WTC11 (cell line): ENCODE data around the gene PMF1. TPM values are rescaled to one million over a fixed set of nuclear protein-coding genes. Genes with fewer than 3 reads are reported as not detected.

Source experiments
- ELF4 ChIP-seq: sonication (generic); formaldehyde crosslinking; IDR thresholded peaks from 2 replicates; pipeline ENCODE4 v1.8.1; 2022; ENCODE audit warnings: low read depth, mild to moderate bottlenecking, moderate library complexity, missing genetic modification reagents
- ETV6 ChIP-seq: sonication (generic); formaldehyde crosslinking; IDR thresholded peaks from 2 replicates; pipeline ENCODE4 v1.8.1; 2022; ENCODE audit warnings: mild to moderate bottlenecking, missing genetic modification reagents
- JUN ChIP-seq: sonication (generic); formaldehyde crosslinking; IDR thresholded peaks from 2 replicates; pipeline ENCODE4 v1.8.0; 2023; ENCODE audit warnings: mild to moderate bottlenecking, missing genetic modification reagents
- MXD4 ChIP-seq: fragments of 250-450 bp; sonication (Bioruptor Pico); IDR thresholded peaks from 2 replicates; pipeline ENCODE4 v1.8.0; 2021; ENCODE audit warnings: mild to moderate bottlenecking, moderate library complexity, borderline replicate concordance
- NFYB ChIP-seq: sonication (generic); formaldehyde crosslinking; conservative IDR thresholded peaks from 2 replicates; pipeline ENCODE4 v1.8.0; 2022; ENCODE audit warnings: low read depth, missing genetic modification reagents
- OVOL2 ChIP-seq: fragments of 250-450 bp; sonication (Bioruptor Pico); IDR thresholded peaks from 2 replicates; pipeline ENCODE4 v1.9.0; 2021; ENCODE audit warnings: mild to moderate bottlenecking, borderline replicate concordance
- SMAD3 ChIP-seq: sonication (generic); formaldehyde crosslinking; IDR thresholded peaks from 2 replicates; pipeline ENCODE4 v1.8.0; 2022; ENCODE audit warnings: missing genetic modification reagents, mild to moderate bottlenecking, borderline replicate concordance
- TCF7 ChIP-seq: sonication (generic); formaldehyde crosslinking; IDR thresholded peaks from 2 replicates; pipeline ENCODE4 v1.8.0; 2022; ENCODE audit warnings: mild to moderate bottlenecking, low read depth, missing genetic modification reagents, moderate library complexity
- ZBTB21 ChIP-seq: sonication (generic); formaldehyde crosslinking; IDR thresholded peaks from 2 replicates; pipeline ENCODE4 v1.8.1; 2023; ENCODE audit warnings: mild to moderate bottlenecking, missing genetic modification reagents, borderline replicate concordance
- ZNF121 ChIP-seq: sonication (generic); formaldehyde crosslinking; IDR thresholded peaks from 2 replicates; pipeline ENCODE4 v1.8.0; 2023; ENCODE audit warnings: missing genetic modification reagents
- ZNF219 ChIP-seq: sonication (generic); formaldehyde crosslinking; IDR thresholded peaks from 2 replicates; pipeline ENCODE4 v1.8.0; 2023; ENCODE audit warnings: missing genetic modification reagents, mild to moderate bottlenecking, borderline replicate concordance
- ZNF232 ChIP-seq: sonication (generic); formaldehyde crosslinking; IDR thresholded peaks from 2 replicates; pipeline ENCODE4 v1.8.0; 2022; ENCODE audit warnings: mild to moderate bottlenecking, missing genetic modification reagents
- ZNF416 ChIP-seq: fragments of 250-450 bp; sonication (Bioruptor Pico); IDR thresholded peaks from 2 replicates; pipeline ENCODE4 v1.9.0; 2021; ENCODE audit warnings: mild to moderate bottlenecking, inconsistent platforms
- total RNA-seq: library from RNA; stranded (reverse); gene quantifications from 3 replicates; pipeline ENCODE4 v1.2.3, GENCODE V29; 2021
- TF ChIP-seq, protein P1 (sequence below): fragments of 250-450 bp; sonication (Bioruptor Pico); IDR thresholded peaks from 2 replicates; pipeline ENCODE4 v1.9.0; 2021; ENCODE audit warnings: mild to moderate bottlenecking
- TF ChIP-seq, protein P2 (sequence below): sonication (generic); formaldehyde crosslinking; IDR thresholded peaks from 2 replicates; pipeline ENCODE4 v1.8.1; 2022; ENCODE audit warnings: mild to moderate bottlenecking, missing genetic modification reagents, moderate library complexity, borderline replicate concordance
- TF ChIP-seq, protein P3 (sequence below): fragments of 250-450 bp; sonication (Bioruptor Pico); conservative IDR thresholded peaks from 2 replicates; pipeline ENCODE4 v1.9.0; 2021; ENCODE audit warnings: mild to moderate bottlenecking
- TF ChIP-seq, protein P4 (sequence below): sonication (generic); formaldehyde crosslinking; IDR thresholded peaks from 2 replicates; pipeline ENCODE4 v1.8.1; 2023; ENCODE audit warnings: mild to moderate bottlenecking, missing genetic modification reagents
- TF ChIP-seq, protein P5 (sequence below): sonication (generic); formaldehyde crosslinking; IDR thresholded peaks from 2 replicates; pipeline ENCODE4 v1.8.0; 2023; ENCODE audit warnings: missing genetic modification reagents
- TF ChIP-seq, protein P6 (sequence below): sonication (generic); formaldehyde crosslinking; IDR thresholded peaks from 2 replicates; pipeline ENCODE4 v1.8.1; 2023; ENCODE audit warnings: mild to moderate bottlenecking, missing genetic modification reagents, moderate library complexity
- TF ChIP-seq, protein P7 (sequence below): sonication (generic); formaldehyde crosslinking; IDR thresholded peaks from 2 replicates; pipeline ENCODE4 v1.8.0; 2022; ENCODE audit warnings: mild to moderate bottlenecking, missing genetic modification reagents
- TF ChIP-seq, protein P8 (sequence below): sonication (generic); formaldehyde crosslinking; IDR thresholded peaks from 2 replicates; pipeline ENCODE4 v1.8.1; 2022; ENCODE audit warnings: mild to moderate bottlenecking, moderate library complexity, missing genetic modification reagents
- TF ChIP-seq, protein P9 (sequence below): sonication (generic); formaldehyde crosslinking; IDR thresholded peaks from 2 replicates; pipeline ENCODE4 v1.8.0; 2023; ENCODE audit warnings: mild to moderate bottlenecking, missing genetic modification reagents

PMF1 gene
- total RNA-seq, 1 experiment from 2014 or later, result 129 TPM

DNA sequence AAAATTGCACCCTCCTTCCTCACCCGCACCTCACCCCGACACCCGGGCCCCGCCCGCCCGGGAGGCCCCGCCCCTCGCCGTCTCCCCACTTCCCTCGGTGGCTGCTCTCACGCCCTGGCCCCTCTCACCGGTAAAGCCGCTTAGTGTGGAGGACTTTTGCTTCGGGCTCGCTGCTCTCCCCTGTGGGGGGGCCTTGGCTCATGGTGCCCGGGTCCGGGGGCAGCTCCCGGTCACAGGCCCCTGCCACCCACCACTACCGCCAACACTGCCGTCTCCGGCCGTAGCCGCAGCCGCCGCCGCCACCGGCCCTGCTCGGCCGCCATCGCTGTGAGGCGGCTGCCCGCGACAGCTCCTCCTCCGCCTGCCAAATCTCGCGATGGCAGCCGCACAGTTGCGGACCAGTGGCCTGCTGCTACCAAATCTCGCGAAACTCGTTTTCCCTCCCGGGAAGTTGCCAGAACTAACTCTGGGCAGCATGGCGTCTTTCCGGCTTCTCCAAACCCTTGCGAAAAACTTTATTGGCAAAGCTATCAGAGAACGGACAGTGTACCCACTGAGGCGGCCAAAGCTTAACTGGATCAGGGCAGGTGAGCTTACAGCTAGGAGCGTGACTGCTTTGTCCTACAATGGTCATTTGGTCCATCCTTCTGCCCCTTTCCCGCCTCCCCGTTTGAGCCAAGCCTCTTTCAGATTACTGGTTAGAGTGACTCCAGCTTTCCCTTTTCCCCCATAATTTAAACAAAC is 69.8 kb downstream of the PMF1 start, which contains the start of gene SMG5 (continued):
- TF ChIP-seq, protein P1, sequence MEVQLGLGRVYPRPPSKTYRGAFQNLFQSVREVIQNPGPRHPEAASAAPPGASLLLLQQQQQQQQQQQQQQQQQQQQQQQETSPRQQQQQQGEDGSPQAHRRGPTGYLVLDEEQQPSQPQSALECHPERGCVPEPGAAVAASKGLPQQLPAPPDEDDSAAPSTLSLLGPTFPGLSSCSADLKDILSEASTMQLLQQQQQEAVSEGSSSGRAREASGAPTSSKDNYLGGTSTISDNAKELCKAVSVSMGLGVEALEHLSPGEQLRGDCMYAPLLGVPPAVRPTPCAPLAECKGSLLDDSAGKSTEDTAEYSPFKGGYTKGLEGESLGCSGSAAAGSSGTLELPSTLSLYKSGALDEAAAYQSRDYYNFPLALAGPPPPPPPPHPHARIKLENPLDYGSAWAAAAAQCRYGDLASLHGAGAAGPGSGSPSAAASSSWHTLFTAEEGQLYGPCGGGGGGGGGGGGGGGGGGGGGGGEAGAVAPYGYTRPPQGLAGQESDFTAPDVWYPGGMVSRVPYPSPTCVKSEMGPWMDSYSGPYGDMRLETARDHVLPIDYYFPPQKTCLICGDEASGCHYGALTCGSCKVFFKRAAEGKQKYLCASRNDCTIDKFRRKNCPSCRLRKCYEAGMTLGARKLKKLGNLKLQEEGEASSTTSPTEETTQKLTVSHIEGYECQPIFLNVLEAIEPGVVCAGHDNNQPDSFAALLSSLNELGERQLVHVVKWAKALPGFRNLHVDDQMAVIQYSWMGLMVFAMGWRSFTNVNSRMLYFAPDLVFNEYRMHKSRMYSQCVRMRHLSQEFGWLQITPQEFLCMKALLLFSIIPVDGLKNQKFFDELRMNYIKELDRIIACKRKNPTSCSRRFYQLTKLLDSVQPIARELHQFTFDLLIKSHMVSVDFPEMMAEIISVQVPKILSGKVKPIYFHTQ (CRISPR knock-in tag), result no peak
- TF ChIP-seq OVOL2 (CRISPR knock-in tag) (no peak), ZNF416 (peak; percentile 84; the same call in 1 of the 2 replicates), ZNF121 (CRISPR knock-in tag) (no peak), SMAD3 (peak; percentile 14; the same call in 1 of the 2 replicates), ZBTB21 (CRISPR knock-in tag) (peak; percentile 60; the same call in 1 of the 2 replicates), ZNF219 (no peak), ELF4 (CRISPR knock-in tag) (no peak), NFYB (CRISPR knock-in tag) (peak; percentile 45), ETV6 (CRISPR knock-in tag) (peak; percentile 74; the same call in 1 of the 2 replicates), JUN (CRISPR knock-in tag) (no peak), ZNF232 (no peak), MXD4 (CRISPR knock-in tag) (no peak), TCF7 (CRISPR knock-in tag) (no peak)
- TF ChIP-seq, protein P2, sequence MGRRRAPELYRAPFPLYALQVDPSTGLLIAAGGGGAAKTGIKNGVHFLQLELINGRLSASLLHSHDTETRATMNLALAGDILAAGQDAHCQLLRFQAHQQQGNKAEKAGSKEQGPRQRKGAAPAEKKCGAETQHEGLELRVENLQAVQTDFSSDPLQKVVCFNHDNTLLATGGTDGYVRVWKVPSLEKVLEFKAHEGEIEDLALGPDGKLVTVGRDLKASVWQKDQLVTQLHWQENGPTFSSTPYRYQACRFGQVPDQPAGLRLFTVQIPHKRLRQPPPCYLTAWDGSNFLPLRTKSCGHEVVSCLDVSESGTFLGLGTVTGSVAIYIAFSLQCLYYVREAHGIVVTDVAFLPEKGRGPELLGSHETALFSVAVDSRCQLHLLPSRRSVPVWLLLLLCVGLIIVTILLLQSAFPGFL (CRISPR knock-in tag), result no peak; the same call in 1 of the 2 replicates
- TF ChIP-seq, protein P3, sequence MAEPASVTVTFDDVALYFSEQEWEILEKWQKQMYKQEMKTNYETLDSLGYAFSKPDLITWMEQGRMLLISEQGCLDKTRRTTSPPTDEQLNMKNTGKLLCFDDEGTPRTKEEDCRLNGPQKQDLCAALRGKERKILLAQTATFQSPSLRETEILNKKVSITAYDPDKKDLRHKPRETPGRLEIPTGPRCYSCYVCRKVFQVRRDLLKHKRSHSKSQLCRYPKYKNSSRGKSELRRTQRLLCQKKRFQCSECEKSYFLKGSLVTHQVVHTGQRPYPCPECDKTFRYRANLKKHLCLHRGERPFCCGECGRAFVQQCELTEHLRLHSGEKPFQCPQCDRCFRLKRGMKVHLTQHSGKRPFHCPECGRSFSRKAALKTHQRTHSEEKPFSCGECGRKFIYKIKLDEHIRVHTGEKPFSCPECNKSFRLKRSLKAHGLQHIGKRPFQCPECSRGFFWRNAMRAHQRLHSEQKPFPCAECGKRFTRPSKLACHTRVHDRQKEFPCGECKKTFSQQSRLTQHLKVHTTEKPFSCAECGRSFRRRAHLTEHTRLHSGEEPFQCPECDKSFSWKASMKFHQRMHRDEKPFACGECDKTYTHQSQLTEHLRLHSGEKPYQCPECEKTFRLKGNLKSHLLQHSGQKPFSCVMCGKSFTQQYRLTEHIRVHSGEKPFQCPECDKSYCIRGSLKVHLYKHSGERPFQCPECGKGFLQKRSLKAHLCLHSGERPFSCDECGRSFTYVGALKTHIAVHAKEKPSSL (CRISPR knock-in tag), result no peak
- TF ChIP-seq, protein P4, sequence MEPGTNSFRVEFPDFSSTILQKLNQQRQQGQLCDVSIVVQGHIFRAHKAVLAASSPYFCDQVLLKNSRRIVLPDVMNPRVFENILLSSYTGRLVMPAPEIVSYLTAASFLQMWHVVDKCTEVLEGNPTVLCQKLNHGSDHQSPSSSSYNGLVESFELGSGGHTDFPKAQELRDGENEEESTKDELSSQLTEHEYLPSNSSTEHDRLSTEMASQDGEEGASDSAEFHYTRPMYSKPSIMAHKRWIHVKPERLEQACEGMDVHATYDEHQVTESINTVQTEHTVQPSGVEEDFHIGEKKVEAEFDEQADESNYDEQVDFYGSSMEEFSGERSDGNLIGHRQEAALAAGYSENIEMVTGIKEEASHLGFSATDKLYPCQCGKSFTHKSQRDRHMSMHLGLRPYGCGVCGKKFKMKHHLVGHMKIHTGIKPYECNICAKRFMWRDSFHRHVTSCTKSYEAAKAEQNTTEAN (CRISPR knock-in tag), result peak; percentile 80; the same call in 1 of the 2 replicates
- TF ChIP-seq, protein P5, sequence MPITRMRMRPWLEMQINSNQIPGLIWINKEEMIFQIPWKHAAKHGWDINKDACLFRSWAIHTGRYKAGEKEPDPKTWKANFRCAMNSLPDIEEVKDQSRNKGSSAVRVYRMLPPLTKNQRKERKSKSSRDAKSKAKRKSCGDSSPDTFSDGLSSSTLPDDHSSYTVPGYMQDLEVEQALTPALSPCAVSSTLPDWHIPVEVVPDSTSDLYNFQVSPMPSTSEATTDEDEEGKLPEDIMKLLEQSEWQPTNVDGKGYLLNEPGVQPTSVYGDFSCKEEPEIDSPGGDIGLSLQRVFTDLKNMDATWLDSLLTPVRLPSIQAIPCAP (CRISPR knock-in tag), result 0 out of 2 replicates have a peak, but pooled peaks have one; percentile 67
- TF ChIP-seq, protein P6, sequence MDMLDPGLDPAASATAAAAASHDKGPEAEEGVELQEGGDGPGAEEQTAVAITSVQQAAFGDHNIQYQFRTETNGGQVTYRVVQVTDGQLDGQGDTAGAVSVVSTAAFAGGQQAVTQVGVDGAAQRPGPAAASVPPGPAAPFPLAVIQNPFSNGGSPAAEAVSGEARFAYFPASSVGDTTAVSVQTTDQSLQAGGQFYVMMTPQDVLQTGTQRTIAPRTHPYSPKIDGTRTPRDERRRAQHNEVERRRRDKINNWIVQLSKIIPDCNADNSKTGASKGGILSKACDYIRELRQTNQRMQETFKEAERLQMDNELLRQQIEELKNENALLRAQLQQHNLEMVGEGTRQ, result peak; percentile 61
- TF ChIP-seq, protein P7, sequence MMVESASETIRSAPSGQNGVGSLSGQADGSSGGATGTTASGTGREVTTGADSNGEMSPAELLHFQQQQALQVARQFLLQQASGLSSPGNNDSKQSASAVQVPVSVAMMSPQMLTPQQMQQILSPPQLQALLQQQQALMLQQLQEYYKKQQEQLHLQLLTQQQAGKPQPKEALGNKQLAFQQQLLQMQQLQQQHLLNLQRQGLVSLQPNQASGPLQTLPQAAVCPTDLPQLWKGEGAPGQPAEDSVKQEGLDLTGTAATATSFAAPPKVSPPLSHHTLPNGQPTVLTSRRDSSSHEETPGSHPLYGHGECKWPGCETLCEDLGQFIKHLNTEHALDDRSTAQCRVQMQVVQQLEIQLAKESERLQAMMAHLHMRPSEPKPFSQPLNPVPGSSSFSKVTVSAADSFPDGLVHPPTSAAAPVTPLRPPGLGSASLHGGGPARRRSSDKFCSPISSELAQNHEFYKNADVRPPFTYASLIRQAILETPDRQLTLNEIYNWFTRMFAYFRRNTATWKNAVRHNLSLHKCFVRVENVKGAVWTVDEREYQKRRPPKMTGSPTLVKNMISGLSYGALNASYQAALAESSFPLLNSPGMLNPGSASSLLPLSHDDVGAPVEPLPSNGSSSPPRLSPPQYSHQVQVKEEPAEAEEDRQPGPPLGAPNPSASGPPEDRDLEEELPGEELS, result peak; percentile 78; the same call in 1 of the 2 replicates
- TF ChIP-seq, protein P8, sequence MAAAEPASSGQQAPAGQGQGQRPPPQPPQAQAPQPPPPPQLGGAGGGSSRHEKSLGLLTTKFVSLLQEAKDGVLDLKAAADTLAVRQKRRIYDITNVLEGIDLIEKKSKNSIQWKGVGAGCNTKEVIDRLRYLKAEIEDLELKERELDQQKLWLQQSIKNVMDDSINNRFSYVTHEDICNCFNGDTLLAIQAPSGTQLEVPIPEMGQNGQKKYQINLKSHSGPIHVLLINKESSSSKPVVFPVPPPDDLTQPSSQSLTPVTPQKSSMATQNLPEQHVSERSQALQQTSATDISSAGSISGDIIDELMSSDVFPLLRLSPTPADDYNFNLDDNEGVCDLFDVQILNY (CRISPR knock-in tag), result no peak; the same call in 1 of the 2 replicates
- TF ChIP-seq, protein P9, sequence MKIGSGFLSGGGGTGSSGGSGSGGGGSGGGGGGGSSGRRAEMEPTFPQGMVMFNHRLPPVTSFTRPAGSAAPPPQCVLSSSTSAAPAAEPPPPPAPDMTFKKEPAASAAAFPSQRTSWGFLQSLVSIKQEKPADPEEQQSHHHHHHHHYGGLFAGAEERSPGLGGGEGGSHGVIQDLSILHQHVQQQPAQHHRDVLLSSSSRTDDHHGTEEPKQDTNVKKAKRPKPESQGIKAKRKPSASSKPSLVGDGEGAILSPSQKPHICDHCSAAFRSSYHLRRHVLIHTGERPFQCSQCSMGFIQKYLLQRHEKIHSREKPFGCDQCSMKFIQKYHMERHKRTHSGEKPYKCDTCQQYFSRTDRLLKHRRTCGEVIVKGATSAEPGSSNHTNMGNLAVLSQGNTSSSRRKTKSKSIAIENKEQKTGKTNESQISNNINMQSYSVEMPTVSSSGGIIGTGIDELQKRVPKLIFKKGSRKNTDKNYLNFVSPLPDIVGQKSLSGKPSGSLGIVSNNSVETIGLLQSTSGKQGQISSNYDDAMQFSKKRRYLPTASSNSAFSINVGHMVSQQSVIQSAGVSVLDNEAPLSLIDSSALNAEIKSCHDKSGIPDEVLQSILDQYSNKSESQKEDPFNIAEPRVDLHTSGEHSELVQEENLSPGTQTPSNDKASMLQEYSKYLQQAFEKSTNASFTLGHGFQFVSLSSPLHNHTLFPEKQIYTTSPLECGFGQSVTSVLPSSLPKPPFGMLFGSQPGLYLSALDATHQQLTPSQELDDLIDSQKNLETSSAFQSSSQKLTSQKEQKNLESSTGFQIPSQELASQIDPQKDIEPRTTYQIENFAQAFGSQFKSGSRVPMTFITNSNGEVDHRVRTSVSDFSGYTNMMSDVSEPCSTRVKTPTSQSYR (CRISPR knock-in tag), result 0 out of 2 replicates have a peak, but pooled peaks have one; percentile 17
